OCI-LY1 (cell line): Measurements from ENCODE around the gene TOM1L2.

Experiments used
- CTCF ChIP-seq: fragments of 200-600 bp; sonication (generic), shearing (Covaris generic); IDR thresholded peaks from 2 replicates; pipeline ENCODE4 v1.5.1; 2017; ENCODE audit warnings: mild to moderate bottlenecking, antibody characterized with exemption, low read length, moderate library complexity, mixed read lengths
- EZH2 ChIP-seq: fragments of 200-600 bp; sonication (generic), shearing (Covaris generic); IDR thresholded peaks from 2 replicates; pipeline ENCODE4 v1.8.0; 2017; ENCODE audit warnings: borderline replicate concordance, mixed run types, mild to moderate bottlenecking, antibody characterized with exemption, low read length, moderate library complexity, mixed read lengths

GRCh38 chr17:17892731-17893130 lies 79.5 kb downstream of the TOM1L2 start:
- TF ChIP-seq CTCF, result no peak
- TF ChIP-seq EZH2, result no peak
